Osteoblast (primary cell): ENCODE data around the gene ATP6V1G1. TPM values are rescaled to one million over a fixed set of nuclear protein-coding genes. Genes with fewer than 3 reads are reported as not detected.

ENCODE experiments used
- DNase-seq: peaks from one replicate; pipeline ENCODE4 v3.0.0; 2011; ENCODE audit warnings: low spot score, mixed read lengths; ENCODE audit not compliant: insufficient read length; ENCODE audit errors: missing footprints
- H2AFZ ChIP-seq: 2 replicates; pipeline ENCODE4 v1.6.0; 2011; ENCODE audit warnings: mild to moderate bottlenecking, low read length
- H3K27ac ChIP-seq: 2 replicates; pipeline ENCODE4 v1.5.1; 2011; ENCODE audit warnings: mild to moderate bottlenecking, low read depth, low read length, moderate library complexity
- H3K27me3 ChIP-seq: 2 replicates; pipeline ENCODE4 v1.6.0; 2012; ENCODE audit warnings: mild to moderate bottlenecking, control low read depth, inconsistent platforms, low read length, moderate library complexity; ENCODE audit not compliant: insufficient read depth
- H3K36me3 ChIP-seq: 2 replicates; pipeline ENCODE4 v1.5.1; 2011; ENCODE audit warnings: mild to moderate bottlenecking, low read length, control low read depth, moderate library complexity; ENCODE audit not compliant: insufficient read depth
- H3K4me1 ChIP-seq: 2 replicates; pipeline ENCODE4 v1.5.1; 2011; ENCODE audit warnings: mild to moderate bottlenecking, low read length, control low read depth, moderate library complexity; ENCODE audit not compliant: insufficient read depth
- H3K4me2 ChIP-seq: 2 replicates; pipeline ENCODE4 v1.6.0; 2011; ENCODE audit warnings: mild to moderate bottlenecking, low read length; ENCODE audit not compliant: insufficient read depth
- H3K4me3 ChIP-seq: fragments of 200-600 bp; sonication (generic); 3 replicates; pipeline ENCODE4 v1.5.1; 2012; ENCODE audit warnings: mild to moderate bottlenecking, low read length, inconsistent platforms; ENCODE audit not compliant: insufficient read depth
- H3K79me2 ChIP-seq: 2 replicates; pipeline ENCODE4 v1.6.0; 2012; ENCODE audit warnings: mild to moderate bottlenecking, low read length, control low read depth, inconsistent platforms; ENCODE audit not compliant: insufficient read depth
- H3K9me3 ChIP-seq: 2 replicates; pipeline ENCODE4 v1.5.1; 2011; ENCODE audit warnings: low read depth, low read length, control low read depth
- H4K20me1 ChIP-seq: 2 replicates; pipeline ENCODE4 v1.6.0; 2012; ENCODE audit warnings: mild to moderate bottlenecking, low read length, control low read depth; ENCODE audit not compliant: insufficient read depth
- total RNA-seq: library from RNA; depleted of rRNA; stranded (reverse); fragments of >200 nt; gene quantifications from 2 replicates; pipeline ENCODE4 v1.2.3, GENCODE V29; 2012
- TF ChIP-seq, protein P1 (sequence below): IDR thresholded peaks from 2 replicates; pipeline ENCODE4 v1.5.1; 2011; ENCODE audit warnings: mild to moderate bottlenecking, low read depth, low read length, moderate library complexity; ENCODE audit errors: extremely low read depth

Gene ATP6V1G1, protein sequence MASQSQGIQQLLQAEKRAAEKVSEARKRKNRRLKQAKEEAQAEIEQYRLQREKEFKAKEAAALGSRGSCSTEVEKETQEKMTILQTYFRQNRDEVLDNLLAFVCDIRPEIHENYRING
- 89.6 and 98.8 TPM in 2 replicates for total RNA-seq

DNA sequence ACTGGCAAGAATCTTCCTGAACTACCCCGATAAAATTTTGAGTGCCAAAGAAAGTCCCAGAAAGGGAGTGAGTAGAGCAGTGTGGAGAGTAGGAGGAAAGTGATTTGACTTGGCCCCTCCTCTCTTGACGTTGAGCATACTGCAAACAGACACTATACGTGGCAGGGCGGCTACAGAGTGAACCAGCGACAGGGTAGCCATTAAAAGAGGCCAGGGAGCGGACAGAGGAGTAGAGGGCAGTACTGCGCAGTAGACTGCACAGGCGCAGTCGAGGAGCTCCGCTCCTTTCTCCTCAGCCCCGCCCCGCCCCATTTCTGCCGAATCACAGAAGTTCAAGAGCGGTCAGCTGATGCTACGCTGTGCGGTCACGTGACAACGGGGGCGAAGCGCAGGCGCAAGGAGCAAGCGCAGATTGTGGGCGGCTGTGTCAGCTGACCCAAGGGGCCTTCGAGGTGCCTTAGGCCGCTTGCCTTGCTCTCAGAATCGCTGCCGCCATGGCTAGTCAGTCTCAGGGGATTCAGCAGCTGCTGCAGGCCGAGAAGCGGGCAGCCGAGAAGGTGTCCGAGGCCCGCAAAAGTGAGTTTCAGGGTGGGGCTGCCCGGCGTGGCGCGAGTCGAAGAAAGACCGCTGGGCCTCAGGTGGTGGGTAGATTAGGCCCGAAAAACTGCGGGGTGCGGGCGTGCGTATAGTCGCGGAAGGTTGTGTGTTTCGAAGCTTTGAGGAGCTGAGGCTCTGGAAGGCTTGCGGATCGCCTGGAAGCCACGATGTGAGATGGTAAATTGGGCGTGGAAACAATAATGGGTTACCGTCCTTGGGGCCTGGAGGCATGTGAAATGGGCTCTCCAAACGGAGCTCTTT, at the start of gene ATP6V1G1:
Gene ATP6V1G1, plus strand, starts transcription at position 425 of the 858 bp plus-strand sequence. Its CDS starts 70 bp downstream, at position 495.
- Histone ChIP-seq H3K4me2 (peak within 1 kb of the TSS; percentile 95), H3K4me3 (peak within 1 kb of the TSS; percentile 96), H3K27me3 (no peaks in the 10 kb centered on the region), H3K9me3 (no peaks in the 10 kb centered on the region), H2AFZ (peak within 1 kb of the TSS; percentile 99), H3K36me3 (peaks cover under 1% of the 10 kb centered on the region), H3K4me1 (peaks cover 38% of the 10 kb centered on the region), H3K79me2 (peaks cover 49% of the 10 kb centered on the region), H4K20me1 (peaks cover 43% of the 10 kb centered on the region), H3K27ac (peak within 1 kb of the TSS; percentile 97)
- TF ChIP-seq, protein P1, sequence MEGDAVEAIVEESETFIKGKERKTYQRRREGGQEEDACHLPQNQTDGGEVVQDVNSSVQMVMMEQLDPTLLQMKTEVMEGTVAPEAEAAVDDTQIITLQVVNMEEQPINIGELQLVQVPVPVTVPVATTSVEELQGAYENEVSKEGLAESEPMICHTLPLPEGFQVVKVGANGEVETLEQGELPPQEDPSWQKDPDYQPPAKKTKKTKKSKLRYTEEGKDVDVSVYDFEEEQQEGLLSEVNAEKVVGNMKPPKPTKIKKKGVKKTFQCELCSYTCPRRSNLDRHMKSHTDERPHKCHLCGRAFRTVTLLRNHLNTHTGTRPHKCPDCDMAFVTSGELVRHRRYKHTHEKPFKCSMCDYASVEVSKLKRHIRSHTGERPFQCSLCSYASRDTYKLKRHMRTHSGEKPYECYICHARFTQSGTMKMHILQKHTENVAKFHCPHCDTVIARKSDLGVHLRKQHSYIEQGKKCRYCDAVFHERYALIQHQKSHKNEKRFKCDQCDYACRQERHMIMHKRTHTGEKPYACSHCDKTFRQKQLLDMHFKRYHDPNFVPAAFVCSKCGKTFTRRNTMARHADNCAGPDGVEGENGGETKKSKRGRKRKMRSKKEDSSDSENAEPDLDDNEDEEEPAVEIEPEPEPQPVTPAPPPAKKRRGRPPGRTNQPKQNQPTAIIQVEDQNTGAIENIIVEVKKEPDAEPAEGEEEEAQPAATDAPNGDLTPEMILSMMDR = no peak
- peak; percentile 96 for DNase-seq

DNA sequence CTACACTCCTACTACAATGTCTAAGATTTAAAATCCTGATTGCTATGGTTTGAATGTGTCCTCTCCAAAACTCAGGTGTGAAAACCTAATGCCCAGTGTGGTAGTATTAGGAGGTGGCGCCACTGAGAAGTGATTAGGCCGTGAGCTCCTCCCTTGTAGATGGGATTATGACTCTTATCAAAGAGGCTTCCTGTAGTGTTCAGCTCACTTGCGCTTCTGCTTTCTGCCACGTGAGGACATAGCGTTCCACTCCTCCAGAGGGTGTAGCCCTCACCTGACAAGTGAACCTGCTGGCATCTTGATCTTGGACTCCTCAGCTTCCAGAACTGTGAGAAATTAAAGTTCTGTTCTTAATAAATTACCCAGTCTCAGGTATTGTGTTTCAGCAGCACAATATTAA, 49.3 kb upstream of the ATP6V1G1 start:
- Histone ChIP-seq H3K4me2 (no peak overlapping the region), H3K27me3 (peaks cover 14% of the 10 kb centered on the region), H2AFZ (no peak overlapping the region), H4K20me1 (no peaks in the 10 kb centered on the region), H3K4me1 (no peaks in the 10 kb centered on the region), H3K9me3 (no peaks in the 10 kb centered on the region), H3K36me3 (no peaks in the 10 kb centered on the region), H3K4me3 (no peak overlapping the region), H3K27ac (no peak overlapping the region), H3K79me2 (no peaks in the 10 kb centered on the region)
- DNase-seq = no peak
- TF ChIP-seq, protein P1 = no peak

DNA sequence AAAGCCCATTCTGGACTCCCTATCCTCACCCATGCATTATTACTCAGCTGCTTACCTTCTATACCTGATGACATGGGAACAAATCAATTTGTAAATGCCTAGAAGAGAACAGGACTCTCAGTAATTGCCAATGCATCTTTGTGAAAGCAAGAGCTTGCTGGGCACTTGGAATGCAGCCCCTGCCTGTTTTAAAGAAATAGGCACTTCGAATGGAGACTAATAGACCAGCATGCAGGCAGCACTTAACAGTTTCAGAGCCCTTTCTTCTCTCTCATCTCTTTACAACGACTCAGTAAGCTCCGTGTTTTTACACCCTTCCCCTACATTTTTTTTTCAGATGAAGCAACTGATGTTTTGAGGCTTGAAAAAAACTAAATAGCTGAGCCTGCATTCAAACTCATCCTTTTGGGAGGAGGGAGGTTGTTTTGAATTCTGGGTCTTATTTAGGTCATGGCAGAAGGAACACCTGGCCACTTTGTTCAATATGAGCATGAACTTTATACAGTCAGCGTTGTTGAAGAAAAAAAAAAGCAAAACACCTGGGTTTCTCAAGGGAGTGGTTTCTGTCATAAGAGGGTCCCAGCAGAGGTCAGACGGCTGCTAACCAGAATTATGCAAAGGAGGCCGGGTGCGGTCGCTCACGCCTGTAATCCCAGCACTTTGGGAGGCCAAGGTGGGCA, 47.7 kb upstream of the ATP6V1G1 start:
- Histone ChIP-seq H3K36me3 (no peaks in the 10 kb centered on the region), H3K27ac (no peak overlapping the region), H4K20me1 (no peaks in the 10 kb centered on the region), H3K4me3 (no peak overlapping the region), H3K79me2 (no peaks in the 10 kb centered on the region), H3K4me1 (no peaks in the 10 kb centered on the region), H3K27me3 (peaks cover 15% of the 10 kb centered on the region), H2AFZ (no peak overlapping the region), H3K9me3 (no peaks in the 10 kb centered on the region), H3K4me2 (no peak overlapping the region)
- no peak for DNase-seq
- TF ChIP-seq, protein P1 = no peak

DNA sequence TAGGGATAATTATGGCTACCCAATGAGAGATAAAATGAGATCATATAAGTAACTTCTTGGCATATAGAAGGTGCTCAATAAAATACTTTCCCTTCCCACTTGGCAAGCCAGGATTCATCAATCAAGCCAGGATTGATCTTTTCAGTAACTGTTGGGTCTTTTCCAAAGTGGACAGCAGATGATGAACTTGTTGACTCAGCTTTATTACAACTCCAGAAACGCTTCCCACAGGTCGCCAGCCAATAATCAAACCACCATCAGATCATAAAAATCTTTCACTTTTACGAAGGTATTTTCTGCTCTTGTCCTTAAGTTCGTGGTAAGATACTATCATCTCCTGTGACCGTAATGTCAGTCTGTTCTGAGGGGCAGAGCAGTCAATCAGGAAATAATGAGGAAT, 42.5 kb upstream of the ATP6V1G1 start:
- Histone ChIP-seq H2AFZ (no peak overlapping the region), H3K4me1 (peaks cover 5% of the 10 kb centered on the region), H3K4me2 (no peak overlapping the region), H3K36me3 (no peaks in the 10 kb centered on the region), H3K4me3 (no peak overlapping the region), H3K79me2 (no peaks in the 10 kb centered on the region), H3K27ac (no peak overlapping the region), H4K20me1 (no peaks in the 10 kb centered on the region), H3K9me3 (no peaks in the 10 kb centered on the region), H3K27me3 (peaks cover 9% of the 10 kb centered on the region)
- DNase-seq = no peak
- TF ChIP-seq, protein P1 = no peak
